ENCODE measurements around the gene GRIK2.

GRCh38 chr6:101531538-101531937 is 138.0 kb downstream of the GRIK2 start:
- TF ChIP-seq CTCF (IDR thresholded peaks at IDR 0.05) (no peak), ZFX (IDR thresholded peaks at IDR 0.05; ENCODE audit: borderline replicate concordance) (no peak)
